K562 (cell line): ENCODE results near the gene USP12. TPM values are rescaled to one million over a fixed set of nuclear protein-coding genes. Genes with fewer than 3 reads are reported as not detected.

Source experiments
- ATAC-seq: fragments of 200-7000 bp; cut with Tn5 transposase; 3 replicates; pipeline ENCODE4 v1.9.1; 2020; ENCODE audit warnings: moderate library complexity
- BruUV-seq: library from RNA; stranded (reverse); fragments of 400-500 nt; replicated peaks from 2 replicates; lab custom pipeline; 2021; lab: Mats Ljungman, UMichigan
- CTCF ChIA-PET: fragments of 300-600 bp; formaldehyde crosslinking; extraction: SDS; loops from one replicate; lab custom pipeline; 2021; ENCODE audit warnings: low intra/inter-chr PET ratio; lab: Yijun Ruan, JAX
- POLR2A ChIA-PET: fragments of 300-600, 350-650 bp; sonication (Branson Sonifier 250); formaldehyde crosslinking; extraction: SDS; loops from one replicate; lab custom pipeline; 2021; ENCODE audit warnings: antibody characterized with exemption, inconsistent platforms; lab: Yijun Ruan, JAX
- DNase-seq, 4 experiments: peaks; one replicate each; pipeline versions ENCODE4 v3.0.0 to v3.0.0-alpha.2; 2011 to 2018; ENCODE audit warnings: low spot score in 3 of 4, mixed read lengths in 3 of 4; ENCODE audit errors: extremely low read depth in 1 of 4
- FAIRE-seq: peaks from 2 replicates; lab custom pipeline; 2011; peaks lifted over from hg19 to GRCh38; lab: Jason Lieb, UNC
- H2AFZ ChIP-seq: 2 replicates; pipeline ENCODE4 v1.6.0; 2011; ENCODE audit warnings: low read depth, low read length, control low read depth, inconsistent platforms
- H3K27ac ChIP-seq: fragments of 200-600 bp; 3 replicates; pipeline ENCODE4 v1.8.0; 2011; ENCODE audit warnings: low read depth, mild to moderate bottlenecking, control low read depth, inconsistent platforms, low read length, moderate library complexity, mixed read lengths; ENCODE audit errors: extremely low read depth
- H3K27me3 ChIP-seq, 2 experiments: fragments of 300-600 bp in 1 of 2; 2 replicates in 1 of 2; 3 replicates in 1 of 2; pipeline versions ENCODE4 v1.6.0 to v1.8.0; 2011; ENCODE audit warnings: inconsistent platforms in 2 of 2, low read length in 2 of 2, mild to moderate bottlenecking in 1 of 2, mixed read lengths in 1 of 2, moderate library complexity in 1 of 2; ENCODE audit not compliant: control insufficient read depth in 2 of 2, insufficient read depth in 2 of 2
- H3K36me3 ChIP-seq: fragments of 300-600 bp; 3 replicates; pipeline ENCODE4 v1.8.0; 2011; ENCODE audit warnings: mild to moderate bottlenecking, low read length, inconsistent platforms; ENCODE audit not compliant: control insufficient read depth, insufficient read depth
- H3K4me1 ChIP-seq, 2 experiments: fragments of 200-600 bp in 1 of 2; replicated peaks in 1 of 2; 2 replicates in 1 of 2; 3 replicates in 1 of 2; pipeline versions ENCODE4 v1.5.1 to v1.8.0; 2011; ENCODE audit warnings: inconsistent platforms in 2 of 2, low read length in 2 of 2, mild to moderate bottlenecking in 1 of 2, mixed read lengths in 1 of 2, moderate library complexity in 1 of 2; ENCODE audit not compliant: control insufficient read depth in 2 of 2, insufficient read depth in 2 of 2
- H3K4me2 ChIP-seq: 2 replicates; pipeline ENCODE4 v1.6.1; 2011; ENCODE audit warnings: low read length, control low read depth, inconsistent platforms, mixed read lengths; ENCODE audit not compliant: insufficient read depth
- H3K4me3 ChIP-seq: fragments of 200-600 bp; sonication (generic), shearing (Covaris generic); 2 replicates; pipeline ENCODE4 v1.5.1; 2016; ENCODE audit warnings: control low read depth, inconsistent platforms
- H3K79me2 ChIP-seq: fragments of 200-600 bp; 3 replicates; pipeline ENCODE4 v1.8.0; 2011; ENCODE audit warnings: low read length, inconsistent platforms; ENCODE audit not compliant: control insufficient read depth, insufficient read depth
- H3K9ac ChIP-seq, 2 experiments: 2 replicates each; pipeline versions ENCODE4 v1.6.0 to v1.6.1; 2011; ENCODE audit warnings: low read depth in 2 of 2, low read length in 2 of 2, control low read depth in 1 of 2, inconsistent platforms in 1 of 2, mild to moderate bottlenecking in 1 of 2, mixed read lengths in 1 of 2; ENCODE audit not compliant: insufficient read depth in 1 of 2
- H3K9me1 ChIP-seq: one replicate; pipeline ENCODE4 v1.6.0; 2011; ENCODE audit warnings: inconsistent platforms, mild to moderate bottlenecking, low read length, moderate library complexity; ENCODE audit not compliant: control insufficient read depth, insufficient read depth
- H3K9me3 ChIP-seq: replicated peaks from 2 replicates; pipeline ENCODE4 v1.5.1; 2011; ENCODE audit warnings: low read depth, low read length, inconsistent platforms; ENCODE audit not compliant: control insufficient read depth, insufficient read depth
- H4K20me1 ChIP-seq: replicated peaks from 2 replicates; pipeline ENCODE4 v1.6.1; 2011; ENCODE audit warnings: low read length, inconsistent platforms, mixed read lengths; ENCODE audit not compliant: control insufficient read depth, insufficient read depth
- TFE3 ChIP-seq: fragments of 450-650 bp; formaldehyde crosslinking; IDR thresholded peaks from 2 replicates; pipeline ENCODE4 v1.4.0; 2020; ENCODE audit warnings: mild to moderate bottlenecking, mixed read lengths
- WGBS: fragments of 100-300 bp; shearing (Covaris generic); methylation state at CpG from one replicate; pipeline ENCODE4 v1.1.6; 2016; ENCODE audit warnings: low coverage, mixed read lengths; ENCODE audit not compliant: insufficient coverage; ENCODE audit errors: missing lambda C conversion rate; 5-methylcytosine and 5-hydroxymethylcytosine counted together
- in situ Hi-C: fragments of 300-500 bp; cut with MboI; formaldehyde crosslinking; loops from 4 replicates; pipeline ENCODE4 v1.15.0; 2018; ENCODE audit warnings: inconsistent platforms, mixed read lengths
- intact Hi-C: fragments of 100-400 bp; cut with micrococcal nuclease; formaldehyde crosslinking; loops from 2 replicates; pipeline ENCODE4 v1.14.2; 2022
- polyA plus RNA-seq, 8 experiments: library from polyadenylated mRNA; depleted of rRNA in 4 of 8; stranded (reverse) in 5 of 8; unstranded in 3 of 8; fragments of >200 nt; fragmentation: Nextera tagmentation in 2 of 8; fragmentation: Illumina TruSeq in 1 of 8; extraction: Ambion mirVana in 2 of 8; extraction: Trizol in 1 of 8; gene quantifications; 2 replicates each; pipeline versions ENCODE4 v1.2.1 to v1.2.3, GENCODE V29; 2011 to 2014; ENCODE audit warnings: inconsistent platforms in 1 of 8, missing spikeins in 1 of 8
- total RNA-seq, 7 experiments: library from RNA; depleted of rRNA in 6 of 7; stranded (reverse); fragments of >200 nt in 6 of 7; fragmentation: Illumina TruSeq in 2 of 7; extraction: Trizol in 2 of 7; gene quantifications; 2 replicates each; pipeline versions ENCODE4 v1.2.1 to v1.2.3, GENCODE V29; 2011 to 2021; ENCODE audit warnings: low replicate concordance in 1 of 7
- TF ChIP-seq, protein P1 (sequence below): fragments of 450-650 bp; conservative IDR thresholded peaks from 2 replicates; pipeline ENCODE4 v1.6.1; 2016; ENCODE audit warnings: missing genetic modification characterization, low read depth, mild to moderate bottlenecking, missing compliant biosample characterization, moderate library complexity

The USP12 gene
- total and polyA plus RNA-seq, 9 of the 15 experiments (the other 6 are each of a cell fraction or from before 2014, with no cell fraction given): 1.8 to 20.5 (median 13.3) TPM

- DNase-seq (no peak), FAIRE-seq (no peak), ATAC-seq (no peak)
- ChIA-PET POLR2A (interaction anchor here (0.6 to 1.6 kb wide), 3 partner anchors 11 to 784 kb away, joined by 3 to 6 read pairs (median 3); no protein-coding TSS in a partner anchor), CTCF (no interaction called here)
- Histone ChIP-seq H3K9me3 (no peaks in the 10 kb centered on the region), H4K20me1 (peaks cover 4% of the 10 kb centered on the region; the same call in 1 of the 2 replicates), H3K4me2 (no peak overlapping the region), H3K9me1 (no peaks in the 10 kb centered on the region), H3K36me3 (no peaks in the 10 kb centered on the region), H2AFZ (no peak overlapping the region), H3K27me3 (no peaks in the 10 kb centered on the region), H3K4me3 (no peak overlapping the region), H3K9ac (no peak overlapping the region), H3K79me2 (peaks cover 96% of the 10 kb centered on the region), H3K27ac (no peak overlapping the region), H3K4me1 (no peaks in the 10 kb centered on the region; a peak in 2 of 5 replicates)
- 64% methylated on average over 5 of the region's 5 CpGs for WGBS
- intact Hi-C loops (no loop called here), in situ Hi-C loops (no loop called here)
- TF ChIP-seq, protein P1, sequence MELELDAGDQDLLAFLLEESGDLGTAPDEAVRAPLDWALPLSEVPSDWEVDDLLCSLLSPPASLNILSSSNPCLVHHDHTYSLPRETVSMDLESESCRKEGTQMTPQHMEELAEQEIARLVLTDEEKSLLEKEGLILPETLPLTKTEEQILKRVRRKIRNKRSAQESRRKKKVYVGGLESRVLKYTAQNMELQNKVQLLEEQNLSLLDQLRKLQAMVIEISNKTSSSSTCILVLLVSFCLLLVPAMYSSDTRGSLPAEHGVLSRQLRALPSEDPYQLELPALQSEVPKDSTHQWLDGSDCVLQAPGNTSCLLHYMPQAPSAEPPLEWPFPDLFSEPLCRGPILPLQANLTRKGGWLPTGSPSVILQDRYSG (tag): no peak
- peak; percentile 25; the same call in 1 of the 2 replicates for TF ChIP-seq TFE3 (CRISPR knock-in tag)
- BruUV-seq: no TSS peak
Observed at GRCh38 chr13:27159806-27160563, 11.6 kb downstream of the USP12 start.
